ENCODE data around the gene HADH.

The HADH gene

GRCh38 chr4:108024878-108025165, 35.1 kb downstream of the HADH start:
- H3K27ac ChIP-seq (ENCODE audit: low read depth, low read length): no peak overlapping the region
- H3K9me3 ChIP-seq (ENCODE audit: control insufficient read depth in 5 of 5, low read length in 5 of 5): no peaks in the 10 kb centered on the region
- H3K9ac ChIP-seq (ENCODE audit: low read length in 5 of 5): no peak overlapping the region
- H3K36me3 ChIP-seq (ENCODE audit: control insufficient read depth in 5 of 5, insufficient read depth in 5 of 5, low read length in 5 of 5): peaks cover 50 to 98% (median 88%) of the 10 kb centered on the region in 5 donors
- H3K27me3 ChIP-seq (ENCODE audit: control insufficient read depth in 5 of 5, insufficient read depth in 4 of 5, low read length in 5 of 5): no peaks in the 10 kb centered on the region
- no peak overlapping the region for H3K4me3 ChIP-seq (ENCODE audit: low read depth in 1 of 5, low read length in 5 of 5)
- no peaks in the 10 kb centered on the region for H3K4me1 ChIP-seq (ENCODE audit: control insufficient read depth in 5 of 5, insufficient read depth in 5 of 5, low read length in 5 of 5)

- Histone ChIP-seq H3K27ac (ENCODE audit: low read depth, low read length) (no peak overlapping the region), H3K4me1 (ENCODE audit: control insufficient read depth in 5 of 5, insufficient read depth in 5 of 5, low read length in 5 of 5) (peaks cover 0 to 14% (median 3%) of the 10 kb centered on the region in 5 donors), H3K36me3 (ENCODE audit: control insufficient read depth in 5 of 5, insufficient read depth in 5 of 5, low read length in 5 of 5) (peaks cover 36 to 86% (median 73%) of the 10 kb centered on the region in 5 donors), H3K27me3 (ENCODE audit: control insufficient read depth in 5 of 5, insufficient read depth in 4 of 5, low read length in 5 of 5) (no peaks in the 10 kb centered on the region), H3K9ac (ENCODE audit: low read length in 5 of 5) (no peak overlapping the region), H3K4me3 (ENCODE audit: low read depth in 1 of 5, low read length in 5 of 5) (no peak overlapping the region), H3K9me3 (ENCODE audit: control insufficient read depth in 5 of 5, low read length in 5 of 5) (no peaks in the 10 kb centered on the region)
Observed at GRCh38 chr4:108029016-108029720, 39.5 kb downstream of the HADH start.

DNA sequence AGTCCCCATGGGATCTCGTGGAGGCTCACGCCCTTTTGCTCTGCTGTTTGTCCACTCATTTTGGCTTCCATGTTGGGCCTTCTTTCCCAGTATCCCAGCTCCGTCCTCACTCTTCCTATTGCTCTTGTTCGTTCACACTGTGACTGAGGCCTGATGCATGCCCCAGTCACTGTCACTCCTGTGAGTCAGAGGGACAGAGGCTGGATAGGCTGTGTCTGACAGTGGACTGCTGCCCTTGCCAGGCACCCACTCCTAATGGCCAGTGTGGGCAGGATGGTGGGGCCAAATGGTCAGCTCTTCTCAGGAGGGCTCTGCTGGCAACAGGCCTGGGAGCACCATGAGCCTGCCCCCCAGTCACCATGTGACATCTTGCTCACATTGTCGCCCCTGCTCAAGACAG, 40.0 kb downstream of the HADH start:
- no peaks in the 10 kb centered on the region for H3K27me3 ChIP-seq (ENCODE audit: control insufficient read depth in 5 of 5, insufficient read depth in 4 of 5, low read length in 5 of 5)
- H3K9ac ChIP-seq (ENCODE audit: low read length in 5 of 5): no peak overlapping the region
- H3K9me3 ChIP-seq (ENCODE audit: control insufficient read depth in 5 of 5, low read length in 5 of 5): no peaks in the 10 kb centered on the region
- H3K36me3 ChIP-seq (ENCODE audit: control insufficient read depth in 5 of 5, insufficient read depth in 5 of 5, low read length in 5 of 5): peaks cover 32 to 86% (median 73%) of the 10 kb centered on the region in 5 donors
- H3K27ac ChIP-seq (ENCODE audit: low read depth, low read length): peak overlapping the region; percentile 52
- peaks cover 0 to 14% (median 3%) of the 10 kb centered on the region in 5 donors for H3K4me1 ChIP-seq (ENCODE audit: control insufficient read depth in 5 of 5, insufficient read depth in 5 of 5, low read length in 5 of 5)
- H3K4me3 ChIP-seq (ENCODE audit: low read depth in 1 of 5, low read length in 5 of 5): no peak overlapping the region

DNA sequence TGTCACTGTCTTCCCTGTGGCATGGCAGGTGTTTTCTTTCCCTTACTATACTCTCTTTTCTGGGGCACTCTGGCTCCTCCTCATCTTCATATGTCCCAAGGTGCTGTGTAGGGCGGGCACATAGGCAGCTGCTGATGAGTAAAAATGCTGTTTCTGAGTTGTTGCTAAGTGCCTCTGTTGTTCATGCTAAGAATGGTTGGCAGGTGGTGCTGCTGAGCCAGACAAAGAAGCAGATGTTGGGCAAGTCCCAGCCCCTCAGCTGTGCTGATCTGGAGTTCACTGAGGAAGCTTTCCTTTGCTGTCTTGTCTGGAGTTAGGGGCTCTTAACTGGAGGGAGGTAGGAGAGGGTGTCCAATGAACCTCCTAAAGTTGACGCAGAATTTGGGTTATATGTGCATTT, 40.6 kb downstream of the HADH start:
- H3K27me3 ChIP-seq (ENCODE audit: control insufficient read depth in 5 of 5, insufficient read depth in 4 of 5, low read length in 5 of 5): no peaks in the 10 kb centered on the region
- H3K4me1 ChIP-seq (ENCODE audit: control insufficient read depth in 5 of 5, insufficient read depth in 5 of 5, low read length in 5 of 5): peaks cover 0 to 14% (median 3%) of the 10 kb centered on the region in 5 donors
- no peak overlapping the region for H3K4me3 ChIP-seq (ENCODE audit: low read depth in 1 of 5, low read length in 5 of 5)
- H3K9ac ChIP-seq (ENCODE audit: low read length in 5 of 5): peak overlapping the region in 1 of 5 donors; percentile 2
- peaks cover 28 to 86% (median 72%) of the 10 kb centered on the region in 5 donors for H3K36me3 ChIP-seq (ENCODE audit: control insufficient read depth in 5 of 5, insufficient read depth in 5 of 5, low read length in 5 of 5)
- no peaks in the 10 kb centered on the region for H3K9me3 ChIP-seq (ENCODE audit: control insufficient read depth in 5 of 5, low read length in 5 of 5)
- peak overlapping the region; percentile 52 for H3K27ac ChIP-seq (ENCODE audit: low read depth, low read length)

- H3K36me3 ChIP-seq (ENCODE audit: control insufficient read depth in 5 of 5, insufficient read depth in 5 of 5, low read length in 5 of 5): peaks cover 24 to 85% (median 73%) of the 10 kb centered on the region in 5 donors
Observed at GRCh38 chr4:108031427-108032083, 41.9 kb downstream of the HADH start.

GRCh38 chr4:108033348-108033747, 43.7 kb downstream of the HADH start:
- no peaks in the 10 kb centered on the region for H3K27me3 ChIP-seq (ENCODE audit: control insufficient read depth in 5 of 5, insufficient read depth in 4 of 5, low read length in 5 of 5)
- no peak overlapping the region for H3K4me3 ChIP-seq (ENCODE audit: low read depth in 1 of 5, low read length in 5 of 5)
- no peaks in the 10 kb centered on the region for H3K9me3 ChIP-seq (ENCODE audit: control insufficient read depth in 5 of 5, low read length in 5 of 5)
- peak overlapping the region; percentile 11 for H3K27ac ChIP-seq (ENCODE audit: low read depth, low read length)
- H3K9ac ChIP-seq (ENCODE audit: low read length in 5 of 5): no peak overlapping the region
- peaks cover 16 to 68% (median 55%) of the 10 kb centered on the region in 5 donors for H3K36me3 ChIP-seq (ENCODE audit: control insufficient read depth in 5 of 5, insufficient read depth in 5 of 5, low read length in 5 of 5)
- peaks cover 0 to 14% (median 3%) of the 10 kb centered on the region in 5 donors for H3K4me1 ChIP-seq (ENCODE audit: control insufficient read depth in 5 of 5, insufficient read depth in 5 of 5, low read length in 5 of 5)

More at GRCh38 chr4:108031427-108032083, 41.9 kb downstream of the HADH start:
- Histone ChIP-seq H3K4me1 (ENCODE audit: control insufficient read depth in 5 of 5, insufficient read depth in 5 of 5, low read length in 5 of 5) (peaks cover 0 to 14% (median 3%) of the 10 kb centered on the region in 5 donors), H3K9me3 (ENCODE audit: control insufficient read depth in 5 of 5, low read length in 5 of 5) (no peaks in the 10 kb centered on the region), H3K27ac (ENCODE audit: low read depth, low read length) (peak overlapping the region; percentile 52), H3K4me3 (ENCODE audit: low read depth in 1 of 5, low read length in 5 of 5) (no peak overlapping the region), H3K9ac (ENCODE audit: low read length in 5 of 5) (no peak overlapping the region), H3K27me3 (ENCODE audit: control insufficient read depth in 5 of 5, insufficient read depth in 4 of 5, low read length in 5 of 5) (no peaks in the 10 kb centered on the region)

DNA sequence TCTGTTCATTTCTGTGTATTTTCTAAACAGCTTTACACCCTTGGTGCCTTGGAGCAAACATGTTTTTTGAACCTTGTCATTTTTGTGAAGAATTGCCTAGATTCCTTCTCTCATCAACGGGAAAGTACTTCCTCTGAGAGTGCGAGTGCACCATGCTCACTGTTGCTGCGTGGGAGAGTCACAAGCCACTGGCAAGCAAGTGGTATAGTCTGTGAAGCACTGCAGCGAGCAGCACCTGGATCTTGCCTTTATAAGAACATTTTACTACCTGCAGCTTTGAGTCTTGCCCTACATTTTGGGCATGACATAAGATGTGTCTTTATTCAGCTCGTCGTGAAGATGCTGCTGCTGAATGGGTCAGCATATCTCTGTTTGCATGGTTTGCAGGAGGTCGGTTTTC, 44.9 kb downstream of the HADH start:
- H3K4me1 ChIP-seq (ENCODE audit: control insufficient read depth in 5 of 5, insufficient read depth in 5 of 5, low read length in 5 of 5): peaks cover 0 to 14% (median 3%) of the 10 kb centered on the region in 5 donors
- no peaks in the 10 kb centered on the region for H3K9me3 ChIP-seq (ENCODE audit: control insufficient read depth in 5 of 5, low read length in 5 of 5)
- H3K36me3 ChIP-seq (ENCODE audit: control insufficient read depth in 5 of 5, insufficient read depth in 5 of 5, low read length in 5 of 5): peaks cover 13 to 56% (median 49%) of the 10 kb centered on the region in 5 donors
- no peaks in the 10 kb centered on the region for H3K27me3 ChIP-seq (ENCODE audit: control insufficient read depth in 5 of 5, insufficient read depth in 4 of 5, low read length in 5 of 5)
- no peak overlapping the region for H3K27ac ChIP-seq (ENCODE audit: low read depth, low read length)
- H3K9ac ChIP-seq (ENCODE audit: low read length in 5 of 5): peak overlapping the region in 1 of 5 donors; percentile 33
- H3K4me3 ChIP-seq (ENCODE audit: low read depth in 1 of 5, low read length in 5 of 5): no peak overlapping the region

GRCh38 chr4:108035691-108036090, 46.0 kb downstream of the HADH start:
- Histone ChIP-seq H3K4me1 (ENCODE audit: control insufficient read depth in 5 of 5, insufficient read depth in 5 of 5, low read length in 5 of 5) (peaks cover 0 to 14% (median 3%) of the 10 kb centered on the region in 5 donors), H3K9me3 (ENCODE audit: control insufficient read depth in 5 of 5, low read length in 5 of 5) (no peaks in the 10 kb centered on the region), H3K9ac (ENCODE audit: low read length in 5 of 5) (peak overlapping the region in 1 of 5 donors; percentile 33), H3K4me3 (ENCODE audit: low read depth in 1 of 5, low read length in 5 of 5) (no peak overlapping the region), H3K27ac (ENCODE audit: low read depth, low read length) (no peak overlapping the region), H3K27me3 (ENCODE audit: control insufficient read depth in 5 of 5, insufficient read depth in 4 of 5, low read length in 5 of 5) (no peaks in the 10 kb centered on the region), H3K36me3 (ENCODE audit: control insufficient read depth in 5 of 5, insufficient read depth in 5 of 5, low read length in 5 of 5) (peaks cover 13 to 45% (median 42%) of the 10 kb centered on the region in 5 donors)

GRCh38 chr4:108036213-108036612, 46.5 kb downstream of the HADH start:
- peaks cover 0 to 14% (median 3%) of the 10 kb centered on the region in 5 donors for H3K4me1 ChIP-seq (ENCODE audit: control insufficient read depth in 5 of 5, insufficient read depth in 5 of 5, low read length in 5 of 5)
- peaks cover 9 to 41% (median 40%) of the 10 kb centered on the region in 5 donors for H3K36me3 ChIP-seq (ENCODE audit: control insufficient read depth in 5 of 5, insufficient read depth in 5 of 5, low read length in 5 of 5)
- no peak overlapping the region for H3K9ac ChIP-seq (ENCODE audit: low read length in 5 of 5)
- H3K27ac ChIP-seq (ENCODE audit: low read depth, low read length): no peak overlapping the region
- no peak overlapping the region for H3K4me3 ChIP-seq (ENCODE audit: low read depth in 1 of 5, low read length in 5 of 5)
- no peaks in the 10 kb centered on the region for H3K27me3 ChIP-seq (ENCODE audit: control insufficient read depth in 5 of 5, insufficient read depth in 4 of 5, low read length in 5 of 5)
- no peaks in the 10 kb centered on the region for H3K9me3 ChIP-seq (ENCODE audit: control insufficient read depth in 5 of 5, low read length in 5 of 5)

GRCh38 chr4:108037884-108038283, 48.2 kb downstream of the HADH start:
- Histone ChIP-seq H3K36me3 (ENCODE audit: control insufficient read depth in 5 of 5, insufficient read depth in 5 of 5, low read length in 5 of 5) (peaks cover 9 to 35% (median 33%) of the 10 kb centered on the region in 5 donors), H3K27ac (ENCODE audit: low read depth, low read length) (no peak overlapping the region), H3K4me3 (ENCODE audit: low read depth in 1 of 5, low read length in 5 of 5) (no peak overlapping the region)

More at GRCh38 chr4:108037884-108038283, 48.2 kb downstream of the HADH start:
- no peaks in the 10 kb centered on the region for H3K27me3 ChIP-seq (ENCODE audit: control insufficient read depth in 5 of 5, insufficient read depth in 4 of 5, low read length in 5 of 5)
- no peaks in the 10 kb centered on the region for H3K9me3 ChIP-seq (ENCODE audit: control insufficient read depth in 5 of 5, low read length in 5 of 5)
- H3K9ac ChIP-seq (ENCODE audit: low read length in 5 of 5): no peak overlapping the region
- peaks cover 0 to 6% (median 0%) of the 10 kb centered on the region in 5 donors for H3K4me1 ChIP-seq (ENCODE audit: control insufficient read depth in 5 of 5, insufficient read depth in 5 of 5, low read length in 5 of 5)
